NCI-H1436 treated with DMSO at 0.1 percent for 48 hours (cell line): ENCODE results near the gene PSTK.

Experiments used
- DNase-seq: peaks from one replicate; lab custom pipeline; 2025; lab: John Stamatoyannopoulos, UW

PSTK gene

GRCh38 chr10:122980209-122981065 lies at the start of gene PSTK:
TSS of gene PSTK (plus strand) at chr10:122980401. CDS start at chr10:122980480, 79 bp downstream.
- peak; percentile 74 for DNase-seq

- no peak for DNase-seq
These were observed 48.9 kb upstream of the PSTK start for GRCh38 chr10:122931088-122931906.

- DNase-seq: no peak
These were observed 40.9 kb upstream of the PSTK start for GRCh38 chr10:122939133-122939855.

GRCh38 chr10:122939856-122940543 lies 40.2 kb upstream of the PSTK start:
- no peak for DNase-seq

GRCh38 chr10:122949296-122949695 lies 30.9 kb upstream of the PSTK start:
- no peak for DNase-seq

GRCh38 chr10:122953902-122954730 lies 26.1 kb upstream of the PSTK start, which contains the start of gene C10orf88:
TSS of gene C10orf88 (minus strand) at chr10:122954227. CDS start at chr10:122954178, 49 bp downstream.
- peak; percentile 96 for DNase-seq

- DNase-seq: no peak
These were observed 25.5 kb upstream of the PSTK start for GRCh38 chr10:122954731-122955050.

- DNase-seq: no peak
These were observed 24.3 kb upstream of the PSTK start for GRCh38 chr10:122955892-122956291.

GRCh38 chr10:122957474-122957873 lies 22.7 kb upstream of the PSTK start:
- DNase-seq: no peak

GRCh38 chr10:122962405-122962804 lies 17.8 kb upstream of the PSTK start:
- DNase-seq: no peak

- no peak for DNase-seq
These were observed 13.3 kb upstream of the PSTK start for GRCh38 chr10:122966879-122967278.

- DNase-seq: no peak
These were observed 11.5 kb upstream of the PSTK start for GRCh38 chr10:122968698-122969097.

GRCh38 chr10:122974023-122974422 lies 6.2 kb upstream of the PSTK start:
- no peak for DNase-seq

GRCh38 chr10:122974543-122975064 lies 5.6 kb upstream of the PSTK start:
- no peak for DNase-seq

- DNase-seq: no peak
These were observed 864 bp downstream of the PSTK start for GRCh38 chr10:122981066-122981464.

- DNase-seq: no peak
These were observed 3.7 kb downstream of the PSTK start for GRCh38 chr10:122983898-122984297.

- DNase-seq: no peak
These were observed 4.5 kb downstream of the PSTK start for GRCh38 chr10:122984708-122985107.

- no peak for DNase-seq
These were observed 6.1 kb downstream of the PSTK start for GRCh38 chr10:122986335-122986734.

GRCh38 chr10:122988501-122988900 lies 8.3 kb downstream of the PSTK start:
- no peak for DNase-seq

- no peak for DNase-seq
These were observed 10.1 kb downstream of the PSTK start for GRCh38 chr10:122990278-122990677.
